Fibroblast of the aortic adventitia (primary cell): Measurements from ENCODE around the gene OLAH. TPM values are rescaled to one million over a fixed set of nuclear protein-coding genes. Genes with fewer than 3 reads are reported as not detected.

Experiments
- DNase-seq: peaks from one replicate; pipeline ENCODE4 v3.0.0-alpha.2; 2010; ENCODE audit warnings: low read depth
- H3K4me3 ChIP-seq: 2 replicates; pipeline ENCODE4 v1.5.1; 2011; ENCODE audit warnings: low read depth, mild to moderate bottlenecking, control low read depth, low read length, moderate library complexity
- CTCF ChIP-seq: IDR thresholded peaks from 2 replicates; pipeline ENCODE4 v1.5.1; 2011; ENCODE audit warnings: mild to moderate bottlenecking, low read length, control low read depth, inconsistent platforms; ENCODE audit not compliant: insufficient read depth
- total RNA-seq: library from RNA; depleted of rRNA; stranded (reverse); fragments of >200 nt; gene quantifications from 2 replicates; pipeline ENCODE4 v1.2.3, GENCODE V29; 2012; ENCODE audit warnings: low replicate concordance

The OLAH gene
- total RNA-seq, 1 donor: not detected

- no peak for DNase-seq
- no peak overlapping the region for H3K4me3 ChIP-seq
- TF ChIP-seq CTCF: no peak
Observed at GRCh38 chr10:15072358-15072757, 28.6 kb downstream of the OLAH start.

GRCh38 chr10:15075421-15075820, 31.7 kb downstream of the OLAH start:
- TF ChIP-seq CTCF: no peak
- DNase-seq: no peak
- no peak overlapping the region for H3K4me3 ChIP-seq

- TF ChIP-seq CTCF: no peak
- DNase-seq: no peak
- H3K4me3 ChIP-seq: peak overlapping the region; percentile 66
Observed at GRCh38 chr10:15083674-15084501, 40.1 kb downstream of the OLAH start.

- H3K4me3 ChIP-seq: peak overlapping the region; percentile 66
Observed at GRCh38 chr10:15084502-15084922, 40.8 kb downstream of the OLAH start.

GRCh38 chr10:15088428-15089261, 44.9 kb downstream of the OLAH start, which contains the start of gene ACBD7:
TSS of gene ACBD7 (minus strand) at chr10:15088776. CDS start at chr10:15088728, 48 bp downstream.
- peak; percentile 61 for DNase-seq
- H3K4me3 ChIP-seq: peak within 1 kb of the TSS; percentile 74
- TF ChIP-seq CTCF: peak; percentile 49

More at GRCh38 chr10:15084502-15084922, 40.8 kb downstream of the OLAH start:
- peak; percentile 98 for DNase-seq
- TF ChIP-seq CTCF: no peak

- DNase-seq: no peak
- H3K4me3 ChIP-seq: no peak overlapping the region
- no peak for TF ChIP-seq CTCF
Observed at GRCh38 chr10:15091418-15091817, 47.7 kb downstream of the OLAH start.
